ENCODE results near the gene OCA2.

- no peak for TF ChIP-seq CEBPB (IDR thresholded peaks at IDR 0.05; ENCODE audit: low read depth, low read length)
- TF ChIP-seq, protein P1, sequence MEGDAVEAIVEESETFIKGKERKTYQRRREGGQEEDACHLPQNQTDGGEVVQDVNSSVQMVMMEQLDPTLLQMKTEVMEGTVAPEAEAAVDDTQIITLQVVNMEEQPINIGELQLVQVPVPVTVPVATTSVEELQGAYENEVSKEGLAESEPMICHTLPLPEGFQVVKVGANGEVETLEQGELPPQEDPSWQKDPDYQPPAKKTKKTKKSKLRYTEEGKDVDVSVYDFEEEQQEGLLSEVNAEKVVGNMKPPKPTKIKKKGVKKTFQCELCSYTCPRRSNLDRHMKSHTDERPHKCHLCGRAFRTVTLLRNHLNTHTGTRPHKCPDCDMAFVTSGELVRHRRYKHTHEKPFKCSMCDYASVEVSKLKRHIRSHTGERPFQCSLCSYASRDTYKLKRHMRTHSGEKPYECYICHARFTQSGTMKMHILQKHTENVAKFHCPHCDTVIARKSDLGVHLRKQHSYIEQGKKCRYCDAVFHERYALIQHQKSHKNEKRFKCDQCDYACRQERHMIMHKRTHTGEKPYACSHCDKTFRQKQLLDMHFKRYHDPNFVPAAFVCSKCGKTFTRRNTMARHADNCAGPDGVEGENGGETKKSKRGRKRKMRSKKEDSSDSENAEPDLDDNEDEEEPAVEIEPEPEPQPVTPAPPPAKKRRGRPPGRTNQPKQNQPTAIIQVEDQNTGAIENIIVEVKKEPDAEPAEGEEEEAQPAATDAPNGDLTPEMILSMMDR (conservative IDR thresholded peaks at IDR 0.05; ENCODE audit: low read depth, low read length), result no peak
- TF ChIP-seq POLR2A (IDR thresholded peaks at IDR 0.05; ENCODE audit: low read depth, low read length), result no peak
These were observed 131.6 kb downstream of the OCA2 start for GRCh38 chr15:27967541-27967940.

All from IMR-90 (cell line).